Caco-2 (cell line): ENCODE data around the gene LMNTD2. TPM values are rescaled to one million over a fixed set of nuclear protein-coding genes. Genes with fewer than 3 reads are reported as not detected.

ENCODE experiments used
- BruUV-seq: library from RNA; stranded (reverse); fragments of 400-500 nt; replicated peaks from 2 replicates; lab custom pipeline; 2021; lab: Mats Ljungman, UMichigan
- CTCF ChIA-PET: fragments of 300-600 bp; sonication (Branson Sonifier 250); formaldehyde crosslinking; loops from one replicate; lab custom pipeline; 2022; ENCODE audit warnings: antibody characterized with exemption; lab: Charles Lee
- POLR2A ChIA-PET: fragments of 300-600 bp; sonication (Branson Sonifier 250); formaldehyde crosslinking; loops from one replicate; lab custom pipeline; 2022; ENCODE audit warnings: antibody characterized with exemption; lab: Charles Lee
- DNase-seq, 2 experiments: peaks; one replicate each; pipeline versions ENCODE4 v3.0.0 to v3.0.0-alpha.2; 2020 to 2022
- H3K27me3 ChIP-seq: replicated peaks from 2 replicates; pipeline ENCODE4 v1.6.0; 2011; ENCODE audit warnings: low read length; ENCODE audit not compliant: control insufficient read depth, insufficient read depth
- H3K36me3 ChIP-seq: 2 replicates; pipeline ENCODE4 v1.5.1; 2011; ENCODE audit warnings: low read length; ENCODE audit not compliant: control insufficient read depth, insufficient read depth
- H3K4me1 ChIP-seq: fragments of 250-450 bp; sonication (Bioruptor Pico); 2 replicates; pipeline ENCODE4 v1.5.1; 2020; ENCODE audit warnings: mild to moderate bottlenecking
- H3K4me3 ChIP-seq: 2 replicates; pipeline ENCODE4 v1.5.1; 2011; ENCODE audit warnings: low read depth, mild to moderate bottlenecking, control low read depth, low read length
- H3K9me3 ChIP-seq: fragments of 250-450 bp; sonication (Bioruptor Pico); 2 replicates; pipeline ENCODE4 v1.5.1; 2020; ENCODE audit warnings: mild to moderate bottlenecking, moderate library complexity
- H3K27ac Mint-ChIP-seq: one replicate; pipeline ENCODE4 v1.8.0; 2022; ENCODE audit warnings: mixed read lengths; ENCODE audit not compliant: unreplicated experiment
- H3K27me3 Mint-ChIP-seq: one replicate; pipeline ENCODE4 v1.8.0; 2022; ENCODE audit warnings: mixed read lengths; ENCODE audit not compliant: insufficient read depth, unreplicated experiment
- H3K36me3 Mint-ChIP-seq: one replicate; pipeline ENCODE4 v1.8.0; 2022; ENCODE audit warnings: mild to moderate bottlenecking, mixed read lengths; ENCODE audit not compliant: insufficient read depth, unreplicated experiment
- H3K4me1 Mint-ChIP-seq: one replicate; pipeline ENCODE4 v1.8.0; 2022; ENCODE audit warnings: low read depth, mixed read lengths; ENCODE audit not compliant: unreplicated experiment
- H3K4me3 Mint-ChIP-seq: one replicate; pipeline ENCODE4 v1.8.0; 2022; ENCODE audit warnings: mild to moderate bottlenecking, moderate library complexity, mixed read lengths; ENCODE audit not compliant: unreplicated experiment
- H3K9me3 Mint-ChIP-seq: one replicate; pipeline ENCODE4 v1.8.0; 2022; ENCODE audit warnings: mixed read lengths; ENCODE audit not compliant: unreplicated experiment
- intact Hi-C: fragments of 100-400 bp; cut with micrococcal nuclease; formaldehyde crosslinking; loops from one replicate; pipeline ENCODE4 v1.10.0; 2022; ENCODE audit not compliant: unreplicated experiment
- total RNA-seq: library from RNA; stranded (reverse); gene quantifications from 2 replicates; pipeline ENCODE4 v1.2.3, GENCODE V29; 2022
- TF ChIP-seq, protein P1 (sequence below), 2 experiments: fragments of 200-600 bp in 1 of 2; IDR thresholded peaks; 1 replicate in 1 of 2; 2 replicates in 1 of 2; pipeline versions ENCODE4 v1.5.1 to v1.8.0; 2011 to 2022; ENCODE audit warnings: antibody characterized with exemption in 1 of 2, control low read depth in 1 of 2, inconsistent platforms in 1 of 2, low read depth in 1 of 2, low read length in 1 of 2, mild to moderate bottlenecking in 1 of 2, moderate library complexity in 1 of 2; ENCODE audit not compliant: insufficient read depth in 1 of 2, severe bottlenecking in 1 of 2, unreplicated experiment in 1 of 2

The LMNTD2 gene
- total RNA-seq, 1 experiment from 2014 or later = 11.9 TPM

GRCh38 chr11:550021-550745 is 10.4 kb downstream of the LMNTD2 start:
- Histone ChIP-seq H3K4me1 (peaks cover 13% of the 10 kb centered on the region), H3K36me3 (no peaks in the 10 kb centered on the region), H3K27me3 (no peaks in the 10 kb centered on the region), H3K4me3 (no peak overlapping the region), H3K9me3 (no peaks in the 10 kb centered on the region)
- ChIA-PET POLR2A (no interaction called here), CTCF (no interaction called here)
- TF ChIP-seq, protein P1, sequence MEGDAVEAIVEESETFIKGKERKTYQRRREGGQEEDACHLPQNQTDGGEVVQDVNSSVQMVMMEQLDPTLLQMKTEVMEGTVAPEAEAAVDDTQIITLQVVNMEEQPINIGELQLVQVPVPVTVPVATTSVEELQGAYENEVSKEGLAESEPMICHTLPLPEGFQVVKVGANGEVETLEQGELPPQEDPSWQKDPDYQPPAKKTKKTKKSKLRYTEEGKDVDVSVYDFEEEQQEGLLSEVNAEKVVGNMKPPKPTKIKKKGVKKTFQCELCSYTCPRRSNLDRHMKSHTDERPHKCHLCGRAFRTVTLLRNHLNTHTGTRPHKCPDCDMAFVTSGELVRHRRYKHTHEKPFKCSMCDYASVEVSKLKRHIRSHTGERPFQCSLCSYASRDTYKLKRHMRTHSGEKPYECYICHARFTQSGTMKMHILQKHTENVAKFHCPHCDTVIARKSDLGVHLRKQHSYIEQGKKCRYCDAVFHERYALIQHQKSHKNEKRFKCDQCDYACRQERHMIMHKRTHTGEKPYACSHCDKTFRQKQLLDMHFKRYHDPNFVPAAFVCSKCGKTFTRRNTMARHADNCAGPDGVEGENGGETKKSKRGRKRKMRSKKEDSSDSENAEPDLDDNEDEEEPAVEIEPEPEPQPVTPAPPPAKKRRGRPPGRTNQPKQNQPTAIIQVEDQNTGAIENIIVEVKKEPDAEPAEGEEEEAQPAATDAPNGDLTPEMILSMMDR (IDR thresholded peaks at IDR 0.05; ENCODE audit: insufficient read depth in 1 of 2, low read depth in 1 of 2, low read length in 1 of 2, severe bottlenecking in 1 of 2, unreplicated experiment in 1 of 2) = no peak
- Mint-ChIP-seq H3K36me3 (no peaks in the 10 kb centered on the region), H3K9me3 (no peaks in the 10 kb centered on the region), H3K27ac (no peak overlapping the region), H3K4me1 (no peaks in the 10 kb centered on the region), H3K27me3 (no peaks in the 10 kb centered on the region), H3K4me3 (no peak overlapping the region)
- no peak for DNase-seq
- intact Hi-C loops = loop anchor here (10.0 kb wide), 1 partner anchor 175 kb away; no protein-coding TSS in a partner anchor
- no TSS peak for BruUV-seq

GRCh38 chr11:548700-549603 is 11.6 kb downstream of the LMNTD2 start:
- ChIA-PET POLR2A (interaction anchor here (0.6 kb wide), 1 partner anchor 271 kb away, joined by 3 read pairs; no protein-coding TSS in a partner anchor), CTCF (no interaction called here)
- Mint-ChIP-seq H3K4me3 (no peak overlapping the region), H3K27ac (no peak overlapping the region), H3K4me1 (no peaks in the 10 kb centered on the region), H3K27me3 (no peaks in the 10 kb centered on the region), H3K9me3 (no peaks in the 10 kb centered on the region), H3K36me3 (no peaks in the 10 kb centered on the region)
- intact Hi-C loops = no loop called here
- no TSS peak for BruUV-seq
- Histone ChIP-seq H3K36me3 (no peaks in the 10 kb centered on the region), H3K9me3 (no peaks in the 10 kb centered on the region), H3K27me3 (no peaks in the 10 kb centered on the region), H3K4me1 (peaks cover 5% of the 10 kb centered on the region), H3K4me3 (no peak overlapping the region)
- DNase-seq = no peak
- TF ChIP-seq, protein P1 (IDR thresholded peaks at IDR 0.05; ENCODE audit: insufficient read depth in 1 of 2, low read depth in 1 of 2, low read length in 1 of 2, severe bottlenecking in 1 of 2, unreplicated experiment in 1 of 2) = no peak

- H3K27ac Mint-ChIP-seq = no peak overlapping the region
- ChIA-PET CTCF (interaction anchor here (0.5 to 0.7 kb wide), 2 partner anchors 181 to 217 kb away, joined by 3 read pairs; no protein-coding TSS in a partner anchor), POLR2A (no interaction called here)
- no peak overlapping the region for H3K4me3 Mint-ChIP-seq
- no peaks in the 10 kb centered on the region for H3K9me3 ChIP-seq
- H3K4me1 Mint-ChIP-seq = no peaks in the 10 kb centered on the region
- no peaks in the 10 kb centered on the region for H3K36me3 ChIP-seq
- H3K27me3 ChIP-seq = no peaks in the 10 kb centered on the region
- BruUV-seq = no TSS peak
- H3K4me1 ChIP-seq = no peaks in the 10 kb centered on the region
- no peaks in the 10 kb centered on the region for H3K9me3 Mint-ChIP-seq
- TF ChIP-seq, protein P1 (IDR thresholded peaks at IDR 0.05; ENCODE audit: insufficient read depth in 1 of 2, low read depth in 1 of 2, low read length in 1 of 2, severe bottlenecking in 1 of 2, unreplicated experiment in 1 of 2) = no peak
- DNase-seq = no peak
- no peak overlapping the region for H3K4me3 ChIP-seq
- H3K27me3 Mint-ChIP-seq = no peaks in the 10 kb centered on the region
- intact Hi-C loops = no loop called here
- no peaks in the 10 kb centered on the region for H3K36me3 Mint-ChIP-seq
Observed at GRCh38 chr11:545171-545570, 15.4 kb downstream of the LMNTD2 start.
